Right renal pelvis (tissue), 4 donors: ENCODE measurements around the gene KRTAP20-2. TPM values are rescaled to one million over a fixed set of nuclear protein-coding genes. Genes with fewer than 3 reads are reported as not detected.

ENCODE experiments used
- DNase-seq, 4 donors: peaks; one replicate each; pipeline ENCODE4 v3.0.0-alpha.2; 2013; ENCODE audit warnings: low read depth in 4 of 4, low spot score in 3 of 4, missing footprints in 1 of 4
- polyA plus RNA-seq, 4 donors: library from polyadenylated mRNA; unstranded; fragments of 120-200 nt; gene quantifications; one replicate each; pipeline ENCODE4 v1.2.1, GENCODE V29; 2013; ENCODE audit not compliant: insufficient read length in 4 of 4

Gene KRTAP20-2
- polyA plus RNA-seq, result not detected

DNA sequence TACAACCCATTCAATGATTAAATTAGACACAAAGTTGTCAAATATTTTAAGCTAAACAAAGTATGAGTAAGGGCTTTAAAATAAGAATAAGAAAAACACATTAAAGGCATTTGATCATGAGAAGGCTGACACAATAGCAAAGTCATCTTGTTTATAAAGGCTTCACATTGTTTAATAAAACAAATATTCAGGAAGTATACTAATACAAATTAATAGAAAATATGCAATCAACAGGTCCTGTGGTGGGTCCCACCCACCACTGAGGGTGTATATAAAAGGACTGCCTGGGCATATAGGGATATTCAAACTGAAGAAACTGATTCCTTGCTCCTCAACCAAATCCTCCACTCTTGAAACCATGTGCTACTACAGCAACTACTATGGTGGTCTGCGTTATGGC lies at the start of gene KRTAP20-2:
Gene KRTAP20-2, plus strand, starts transcription at position 301 of the 400 bp plus-strand sequence. Its CDS starts 58 bp downstream, at position 359.
- DNase-seq, result no peak

DNA sequence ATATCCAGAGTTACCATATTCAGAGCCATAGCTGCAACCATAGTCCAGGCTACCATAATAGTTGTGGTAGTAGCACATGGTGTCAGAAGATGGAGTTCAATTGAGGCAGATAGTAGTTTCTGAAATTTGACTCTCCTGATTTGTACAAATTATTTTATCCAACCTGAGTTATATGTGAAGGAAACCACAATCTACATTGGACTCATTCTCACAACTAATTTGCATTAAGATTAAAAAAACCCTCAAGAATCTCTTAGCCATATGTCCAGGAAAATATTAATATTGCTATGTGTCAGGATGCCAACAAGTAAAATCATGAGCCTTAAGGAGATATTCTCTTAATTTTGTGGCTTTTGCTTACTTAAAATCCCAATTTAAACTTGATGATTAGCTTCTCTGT lies 44.7 kb upstream of the KRTAP20-2 start, which contains the start of gene KRTAP22-2:
Gene KRTAP22-2, minus strand, starts transcription at position 101 of the 400 bp plus-strand sequence.
- DNase-seq, result no peak

DNA sequence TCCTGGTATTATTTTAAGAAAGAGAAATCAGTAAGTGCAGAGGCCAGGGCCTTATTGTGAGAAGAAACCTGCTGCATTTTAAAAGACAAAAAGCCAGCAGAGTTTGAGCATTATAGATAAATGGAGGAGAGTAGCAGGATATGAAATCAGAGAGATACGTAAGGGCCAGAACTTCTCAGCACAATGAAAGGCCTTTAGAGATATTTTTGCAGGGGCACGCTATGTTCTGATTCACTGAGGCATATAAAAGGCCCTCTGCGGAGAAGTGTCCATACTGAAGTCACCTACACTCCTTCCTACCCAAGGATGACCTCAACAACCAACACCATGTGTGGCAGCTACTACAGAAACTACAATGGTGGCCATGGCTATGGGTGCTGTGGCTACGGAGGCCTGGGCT lies 42.9 kb upstream of the KRTAP20-2 start, which contains the start of gene KRTAP6-3:
Gene KRTAP6-3, plus strand, starts transcription at position 301 of the 400 bp plus-strand sequence. Its CDS starts 6 bp downstream, at position 307.
- DNase-seq, result no peak

DNA sequence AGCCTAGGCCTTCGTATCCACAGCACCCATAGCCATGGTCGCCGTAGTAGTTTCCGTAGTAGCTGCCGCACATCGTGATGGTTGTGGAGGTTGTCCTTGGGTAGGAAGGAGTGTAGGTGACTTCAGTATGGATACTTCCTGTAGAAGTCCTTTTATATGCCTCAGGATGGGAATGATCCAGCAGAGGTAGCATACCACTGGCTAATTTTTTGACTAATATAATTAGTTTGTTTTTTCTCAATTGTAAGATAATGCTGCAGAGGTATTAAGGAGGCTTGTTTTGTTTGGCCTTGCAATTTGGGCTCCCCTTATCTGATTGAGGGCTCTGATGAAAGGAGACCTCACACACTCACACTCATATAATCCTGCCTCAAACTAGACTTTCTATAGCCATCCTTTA lies 36.2 kb upstream of the KRTAP20-2 start, which contains the start of gene KRTAP6-2:
Gene KRTAP6-2, minus strand, starts transcription at position 101 of the 400 bp plus-strand sequence. Its CDS starts 28 bp downstream, at position 73.
- no peak for DNase-seq

DNA sequence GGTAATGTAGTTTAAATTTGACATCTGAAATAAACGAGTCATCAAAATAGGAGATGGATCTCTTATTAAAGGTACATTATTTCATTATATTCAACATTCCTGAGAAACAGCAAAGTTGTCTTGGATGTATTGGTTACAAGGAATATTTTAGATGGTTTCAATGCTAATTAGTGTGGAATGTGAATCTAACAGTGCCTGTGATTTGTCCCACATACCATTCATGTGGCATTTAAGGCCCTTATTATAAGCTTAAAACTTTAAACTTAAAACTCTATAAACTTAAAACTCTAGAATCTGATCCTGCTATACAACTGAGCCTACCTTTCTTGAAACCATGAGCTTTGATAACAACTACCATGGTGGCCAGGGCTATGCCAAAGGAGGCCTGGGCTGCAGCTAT lies 34.2 kb upstream of the KRTAP20-2 start, which contains the start of gene KRTAP22-1:
Gene KRTAP22-1, plus strand, starts transcription at position 301 of the 400 bp plus-strand sequence.
- no peak for DNase-seq

DNA sequence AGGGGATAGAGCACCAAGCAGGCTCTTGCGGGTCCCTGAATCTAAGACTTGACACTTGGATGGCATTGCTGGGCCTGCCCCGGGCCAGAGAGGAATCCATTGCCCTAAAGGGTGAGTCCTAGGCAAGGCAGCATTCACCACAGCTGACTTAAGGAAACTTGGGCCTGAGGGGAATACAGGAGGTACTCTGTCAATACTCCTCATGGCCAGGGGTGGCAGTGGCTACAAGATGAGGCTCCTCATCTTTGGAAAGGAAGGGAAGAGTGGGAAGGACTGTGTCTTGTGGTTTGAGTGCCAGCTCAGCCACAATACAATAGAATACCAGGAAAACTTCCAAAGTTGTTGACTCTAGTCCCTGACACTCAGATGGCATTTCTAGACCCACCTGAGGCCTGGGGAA lies 29.0 kb upstream of the KRTAP20-2 start:
- no peak for DNase-seq

DNA sequence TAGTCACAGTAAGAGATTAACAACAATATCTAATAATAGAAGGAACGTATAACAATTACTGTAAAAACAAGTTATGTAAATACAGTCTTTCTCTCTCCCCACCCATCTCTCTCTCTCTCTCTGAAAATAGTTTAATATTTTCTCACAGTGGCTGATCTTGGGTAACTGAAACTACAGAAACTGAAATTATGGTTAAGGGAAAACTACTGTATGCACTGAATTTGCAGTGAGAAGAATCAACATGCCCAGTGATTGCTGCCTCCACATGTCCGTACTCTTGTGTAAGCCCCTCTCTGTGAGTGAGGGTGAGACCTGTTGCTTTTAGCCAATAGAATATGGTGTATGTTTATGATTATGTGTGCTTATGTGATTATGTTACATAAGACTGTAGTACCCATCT lies 22.9 kb upstream of the KRTAP20-2 start:
- no peak for DNase-seq

DNA sequence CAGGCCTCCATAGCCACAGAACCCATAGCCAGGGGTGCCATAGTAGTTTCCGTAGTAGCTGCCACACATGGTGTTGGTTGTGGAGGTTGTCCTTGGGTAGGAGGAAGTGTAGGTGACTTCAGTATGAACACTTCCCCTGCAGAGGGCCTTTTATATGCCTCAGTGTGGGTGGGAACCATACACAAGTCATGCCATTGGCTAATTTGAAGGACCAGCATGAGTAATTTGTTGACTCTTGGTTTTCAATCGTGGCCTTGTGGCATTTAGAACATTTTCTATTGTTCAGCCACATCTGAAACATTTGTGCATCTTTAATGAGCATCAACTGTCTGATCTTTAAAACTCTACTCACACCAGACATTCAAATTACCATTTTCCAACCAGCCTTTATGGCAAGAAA lies 21.2 kb upstream of the KRTAP20-2 start, which contains the start of gene KRTAP6-1:
Gene KRTAP6-1, minus strand, starts transcription at position 95 of the 400 bp plus-strand sequence. Its CDS starts 26 bp downstream, at position 69.
- DNase-seq, result no peak

DNA sequence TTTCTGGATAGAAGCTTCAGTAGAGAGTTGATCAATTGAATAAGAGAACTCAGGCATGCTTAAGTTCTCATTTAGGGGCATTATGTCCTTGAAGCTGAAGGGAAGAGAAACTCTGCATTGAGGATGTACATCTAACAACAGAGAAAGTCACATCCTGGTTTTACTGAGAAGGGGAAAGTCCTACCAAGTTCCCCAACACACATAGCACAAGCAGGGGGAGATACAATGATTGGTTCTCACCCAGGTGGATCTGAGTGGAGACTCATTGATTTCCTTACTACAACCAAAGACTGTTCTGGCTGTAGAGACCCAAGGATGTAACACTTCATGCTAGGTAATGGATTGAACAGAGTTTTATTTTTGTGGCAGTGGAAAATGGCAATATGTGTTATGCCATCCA lies 19.8 kb upstream of the KRTAP20-2 start:
- DNase-seq, result no peak

DNA sequence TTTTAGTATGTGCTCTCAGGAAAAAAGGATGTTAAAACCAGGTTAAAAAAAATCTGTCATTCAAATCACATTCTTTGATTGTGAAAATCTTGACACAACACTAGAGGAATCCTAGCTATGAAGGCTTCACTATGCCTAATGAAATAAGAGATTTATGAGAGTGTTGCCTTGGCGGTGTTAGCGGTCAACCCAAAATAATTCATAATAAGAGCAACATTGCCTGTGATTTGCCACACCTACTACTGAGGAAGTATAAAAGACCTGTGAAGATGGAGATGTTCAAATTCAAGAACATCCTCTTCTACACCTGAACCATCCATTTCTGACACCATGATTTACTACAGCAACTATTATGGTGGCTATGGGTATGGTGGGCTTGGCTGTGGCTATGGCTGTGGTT lies 18.9 kb upstream of the KRTAP20-2 start, which contains the start of gene KRTAP20-1:
Gene KRTAP20-1, plus strand, starts transcription at position 301 of the 400 bp plus-strand sequence. Its CDS starts 30 bp downstream, at position 331.
- no peak for DNase-seq

DNA sequence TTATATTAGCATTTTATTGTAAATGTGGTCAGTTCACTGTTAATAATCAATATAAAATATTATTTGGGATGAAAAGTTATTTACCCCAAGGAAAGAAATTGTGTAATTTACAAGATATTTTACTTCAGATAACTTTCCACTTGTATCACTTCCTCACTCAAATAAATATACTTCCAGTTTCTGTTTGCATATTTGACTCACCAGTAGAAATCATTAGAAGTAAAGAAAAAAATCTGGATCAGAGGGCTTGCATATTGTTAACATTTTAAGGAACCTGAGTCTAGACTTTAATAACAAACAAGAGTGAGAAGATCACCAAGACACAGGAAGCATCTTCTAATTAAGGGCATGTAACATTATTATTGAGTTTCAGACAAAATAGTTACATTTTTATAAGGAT lies 14.9 kb upstream of the KRTAP20-2 start:
- no peak for DNase-seq

- no peak for DNase-seq
Observed at GRCh38 chr21:30620522-30620921, 14.5 kb upstream of the KRTAP20-2 start, which contains the start of gene KRTAP20-4. KRTAP20-4 (plus strand) TSS chr21:30620627.

GRCh38 chr21:30623362-30623761 lies 11.6 kb upstream of the KRTAP20-2 start:
- DNase-seq, result no peak

DNA sequence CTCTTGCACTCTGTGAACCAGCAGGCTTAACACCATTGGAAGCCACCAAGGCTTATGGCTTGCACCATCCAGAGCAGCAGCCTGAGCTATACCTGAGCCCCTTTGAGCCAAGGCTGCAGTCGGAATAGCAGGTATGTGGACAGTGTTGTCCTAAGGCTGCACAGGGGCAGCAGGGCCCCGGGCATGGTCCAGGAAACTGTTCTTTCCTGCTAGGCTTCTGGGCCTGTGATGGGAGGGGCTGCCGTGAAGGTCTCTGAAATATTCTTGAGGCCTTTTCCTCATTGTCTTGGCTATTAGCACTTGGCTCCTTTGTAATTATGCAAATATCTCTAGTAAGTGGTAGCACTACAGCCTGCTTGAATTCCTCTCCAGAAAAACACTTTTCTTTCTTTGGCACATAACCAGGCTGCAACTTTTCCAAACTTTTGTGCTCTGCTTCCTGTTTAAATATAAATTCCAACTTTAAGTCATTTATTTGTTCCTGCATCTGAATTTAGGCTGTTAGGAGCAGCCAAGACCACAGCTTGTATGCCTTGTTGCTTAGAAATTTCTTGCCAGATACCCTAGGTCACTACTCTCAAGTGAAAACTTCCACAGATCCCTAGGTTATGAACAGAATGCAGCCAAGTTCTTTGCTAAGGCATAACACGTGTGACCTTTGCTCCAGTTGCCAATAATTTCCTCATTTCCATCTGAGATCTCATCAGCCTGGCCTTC lies 9.4 kb upstream of the KRTAP20-2 start:
- no peak for DNase-seq

- no peak for DNase-seq
Observed at GRCh38 chr21:30628109-30628508, 6.9 kb upstream of the KRTAP20-2 start.

GRCh38 chr21:30629200-30629599 lies 5.8 kb upstream of the KRTAP20-2 start:
- DNase-seq, result no peak

- DNase-seq, result no peak
Observed at GRCh38 chr21:30638686-30639085, 3.7 kb downstream of the KRTAP20-2 start.

DNA sequence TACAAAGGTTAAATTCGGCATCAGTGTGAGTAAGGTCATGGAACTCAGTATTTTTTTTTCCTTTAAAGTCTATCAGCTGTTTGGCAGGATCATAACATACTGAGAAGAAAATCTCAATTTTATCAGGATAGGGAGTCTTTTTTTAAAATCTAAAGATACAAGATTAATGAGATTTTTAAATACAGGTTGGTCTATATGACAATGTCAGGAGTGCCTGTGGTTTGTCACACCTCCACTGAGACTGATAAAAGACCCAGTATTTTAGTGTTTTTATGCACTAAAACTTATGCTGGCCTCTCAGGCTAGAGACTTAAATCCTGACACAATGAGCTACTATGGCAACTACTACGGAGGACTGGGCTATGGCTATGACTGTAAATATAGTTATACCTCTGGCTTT lies 7.6 kb downstream of the KRTAP20-2 start, which contains the start of gene KRTAP20-3:
Gene KRTAP20-3, plus strand, starts transcription at position 301 of the 400 bp plus-strand sequence.
- DNase-seq, result no peak

- no peak for DNase-seq
Observed at GRCh38 chr21:30646904-30647414, 12.0 kb downstream of the KRTAP20-2 start.

- no peak for DNase-seq
Observed at GRCh38 chr21:30652891-30653290, 17.9 kb downstream of the KRTAP20-2 start.

- DNase-seq, result no peak
Observed at GRCh38 chr21:30668776-30669175, 33.8 kb downstream of the KRTAP20-2 start.
